PFSK-1 (cell line): ENCODE data around the gene DRAM1.

Source experiments
- FOXP2 ChIP-seq: optimal IDR thresholded peaks from 2 replicates; pipeline ENCODE3; 2011; ENCODE audit warnings: borderline replicate concordance, control low read depth, inconsistent platforms; ENCODE audit not compliant: insufficient read depth; ENCODE audit errors: extremely low read length, extremely low read depth
- POLR2AphosphoS5 ChIP-seq: IDR thresholded peaks from 2 replicates; pipeline ENCODE4 v1.6.1; 2012; ENCODE audit warnings: low read depth, mild to moderate bottlenecking, control low read depth, low read length, moderate library complexity
- SIN3A ChIP-seq: IDR thresholded peaks from 2 replicates; pipeline ENCODE4 v1.6.1; 2012; ENCODE audit warnings: mild to moderate bottlenecking, low read length, moderate library complexity, borderline replicate concordance; ENCODE audit not compliant: insufficient read depth
- TAF1 ChIP-seq: IDR thresholded peaks from 2 replicates; pipeline ENCODE4 v1.6.1; 2012; ENCODE audit warnings: low read length, control low read depth, borderline replicate concordance; ENCODE audit not compliant: insufficient read depth
- TF ChIP-seq, protein P1 (sequence below), 2 experiments: IDR thresholded peaks; 2 replicates each; pipeline versions ENCODE4 v1.6.1 to v1.8.0; 2011 to 2012; ENCODE audit warnings: low read depth in 2 of 2, low read length in 2 of 2, control low read depth in 1 of 2, inconsistent platforms in 1 of 2, mild to moderate bottlenecking in 1 of 2, moderate library complexity in 1 of 2; ENCODE audit not compliant: insufficient read depth in 1 of 2

Gene DRAM1

DNA sequence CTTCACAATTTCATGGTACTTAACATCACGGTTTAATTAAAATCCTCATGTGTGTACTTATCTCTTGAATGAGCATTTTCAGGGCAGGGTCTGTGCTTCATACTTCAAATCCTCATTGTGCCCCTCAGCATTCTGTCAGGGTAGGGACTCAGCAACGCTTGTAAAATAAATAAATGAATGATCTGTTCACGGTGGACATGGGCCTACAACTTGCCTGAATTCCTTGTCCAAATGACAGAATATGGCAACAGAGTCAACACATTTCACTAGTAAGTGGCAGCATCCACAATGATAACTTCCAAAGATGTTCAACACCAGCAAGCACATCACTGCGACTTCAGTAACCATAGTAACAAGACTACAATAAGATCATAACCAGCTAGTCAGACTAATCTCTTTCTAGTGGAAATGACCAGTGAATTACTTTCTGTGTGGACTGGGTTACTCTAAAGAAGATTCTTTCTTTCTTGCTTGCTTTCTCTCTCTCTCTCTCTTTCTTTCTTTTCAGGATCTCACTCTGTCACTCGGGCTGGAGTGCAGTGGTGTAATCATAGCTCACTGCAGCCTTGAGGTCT lies 32.2 kb upstream of the DRAM1 start:
- TF ChIP-seq POLR2AphosphoS5 (no peak), FOXP2 (no peak), TAF1 (no peak), SIN3A (no peak)
- TF ChIP-seq, protein P1, sequence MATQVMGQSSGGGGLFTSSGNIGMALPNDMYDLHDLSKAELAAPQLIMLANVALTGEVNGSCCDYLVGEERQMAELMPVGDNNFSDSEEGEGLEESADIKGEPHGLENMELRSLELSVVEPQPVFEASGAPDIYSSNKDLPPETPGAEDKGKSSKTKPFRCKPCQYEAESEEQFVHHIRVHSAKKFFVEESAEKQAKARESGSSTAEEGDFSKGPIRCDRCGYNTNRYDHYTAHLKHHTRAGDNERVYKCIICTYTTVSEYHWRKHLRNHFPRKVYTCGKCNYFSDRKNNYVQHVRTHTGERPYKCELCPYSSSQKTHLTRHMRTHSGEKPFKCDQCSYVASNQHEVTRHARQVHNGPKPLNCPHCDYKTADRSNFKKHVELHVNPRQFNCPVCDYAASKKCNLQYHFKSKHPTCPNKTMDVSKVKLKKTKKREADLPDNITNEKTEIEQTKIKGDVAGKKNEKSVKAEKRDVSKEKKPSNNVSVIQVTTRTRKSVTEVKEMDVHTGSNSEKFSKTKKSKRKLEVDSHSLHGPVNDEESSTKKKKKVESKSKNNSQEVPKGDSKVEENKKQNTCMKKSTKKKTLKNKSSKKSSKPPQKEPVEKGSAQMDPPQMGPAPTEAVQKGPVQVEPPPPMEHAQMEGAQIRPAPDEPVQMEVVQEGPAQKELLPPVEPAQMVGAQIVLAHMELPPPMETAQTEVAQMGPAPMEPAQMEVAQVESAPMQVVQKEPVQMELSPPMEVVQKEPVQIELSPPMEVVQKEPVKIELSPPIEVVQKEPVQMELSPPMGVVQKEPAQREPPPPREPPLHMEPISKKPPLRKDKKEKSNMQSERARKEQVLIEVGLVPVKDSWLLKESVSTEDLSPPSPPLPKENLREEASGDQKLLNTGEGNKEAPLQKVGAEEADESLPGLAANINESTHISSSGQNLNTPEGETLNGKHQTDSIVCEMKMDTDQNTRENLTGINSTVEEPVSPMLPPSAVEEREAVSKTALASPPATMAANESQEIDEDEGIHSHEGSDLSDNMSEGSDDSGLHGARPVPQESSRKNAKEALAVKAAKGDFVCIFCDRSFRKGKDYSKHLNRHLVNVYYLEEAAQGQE (IDR thresholded peaks at IDR 0.05; ENCODE audit: insufficient read depth in 1 of 2, low read depth in 2 of 2, low read length in 2 of 2), result no peak

DNA sequence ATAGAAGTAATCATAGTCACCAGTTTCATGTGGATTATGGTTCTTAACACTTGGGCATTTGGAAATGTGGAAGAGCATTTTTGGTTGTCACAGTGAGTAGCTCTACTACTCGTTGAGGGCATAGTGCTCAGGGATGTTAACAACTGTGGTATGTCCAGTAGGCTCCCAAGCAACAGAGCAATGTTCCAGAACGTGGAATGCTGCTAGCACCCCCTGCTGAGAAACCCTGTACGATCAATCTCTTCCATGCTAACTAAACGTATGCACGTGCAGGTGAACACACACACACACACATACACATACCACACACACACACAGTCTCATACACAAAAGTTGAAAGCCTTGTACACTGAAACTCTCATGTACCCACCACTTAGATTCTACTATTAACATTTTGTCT lies 30.1 kb upstream of the DRAM1 start:
- no peak for TF ChIP-seq POLR2AphosphoS5
- TF ChIP-seq, protein P1 (IDR thresholded peaks at IDR 0.05; ENCODE audit: insufficient read depth in 1 of 2, low read depth in 2 of 2, low read length in 2 of 2), result no peak
- TF ChIP-seq TAF1, result no peak
- no peak for TF ChIP-seq FOXP2
- TF ChIP-seq SIN3A, result no peak

DNA sequence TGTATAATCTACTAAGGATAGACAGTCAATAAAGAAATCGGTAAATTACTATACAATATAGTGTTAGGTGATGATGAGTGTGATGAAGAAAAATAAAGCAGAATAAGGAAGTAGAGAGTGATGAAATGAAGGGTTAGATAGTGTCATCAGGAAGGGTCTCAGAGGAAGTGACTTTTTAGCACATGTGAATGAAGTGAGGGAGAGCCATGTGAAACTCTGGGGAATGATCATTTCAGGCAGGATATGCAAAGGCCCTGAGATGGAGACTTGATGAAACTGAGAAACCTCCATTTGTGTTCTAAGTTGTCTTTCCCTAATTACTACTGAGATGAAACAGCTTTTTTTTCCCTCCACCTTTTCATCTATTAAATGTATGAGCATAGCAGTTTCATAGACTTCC lies 27.2 kb upstream of the DRAM1 start:
- TF ChIP-seq TAF1 (no peak), SIN3A (no peak), POLR2AphosphoS5 (no peak)
- TF ChIP-seq, protein P1 (IDR thresholded peaks at IDR 0.05; ENCODE audit: insufficient read depth in 1 of 2, low read depth in 2 of 2, low read length in 2 of 2), result no peak

DNA sequence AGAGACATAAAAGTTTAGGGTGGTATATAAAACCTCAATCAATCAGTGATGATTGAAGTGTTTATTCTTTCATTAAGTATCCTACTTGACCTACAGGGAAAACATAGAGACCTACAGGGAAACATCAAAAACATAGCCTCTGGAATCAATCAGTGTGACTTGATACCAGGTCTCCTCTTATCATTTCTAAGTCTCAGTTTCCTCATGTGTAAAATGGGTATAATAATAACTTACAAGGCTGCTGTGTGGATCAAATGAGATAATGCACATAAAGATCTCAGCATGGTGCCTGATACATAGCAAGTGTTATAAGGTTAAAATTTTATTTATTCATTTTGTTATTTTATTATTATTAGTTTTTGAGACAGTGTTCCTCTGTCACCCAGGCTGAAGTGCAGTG lies 24.4 kb upstream of the DRAM1 start:
- TF ChIP-seq POLR2AphosphoS5, result no peak
- no peak for TF ChIP-seq TAF1
- no peak for TF ChIP-seq SIN3A
- no peak for TF ChIP-seq FOXP2
- TF ChIP-seq, protein P1 (IDR thresholded peaks at IDR 0.05; ENCODE audit: insufficient read depth in 1 of 2, low read depth in 2 of 2, low read length in 2 of 2), result no peak

DNA sequence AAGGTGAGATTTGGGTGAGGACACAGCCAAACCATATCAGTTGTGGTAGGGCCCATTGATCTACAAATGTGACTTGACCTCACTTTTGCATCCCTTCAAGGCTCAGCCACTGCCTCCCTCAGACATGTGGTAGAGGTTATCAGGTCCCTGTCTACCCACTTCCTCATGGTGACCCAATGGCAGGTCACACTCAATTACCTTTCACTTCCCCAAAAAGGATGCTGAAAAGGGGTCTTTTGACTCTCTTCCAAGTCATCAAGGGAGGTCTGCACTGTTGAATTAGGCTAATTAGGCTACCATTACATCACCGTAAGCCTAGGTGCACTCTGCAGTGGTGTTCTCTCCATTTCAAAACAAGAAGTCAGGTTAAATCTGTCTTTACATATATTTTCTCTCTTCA lies 22.6 kb upstream of the DRAM1 start:
- TF ChIP-seq FOXP2 (no peak), SIN3A (no peak), TAF1 (no peak), POLR2AphosphoS5 (no peak)
- TF ChIP-seq, protein P1 (IDR thresholded peaks at IDR 0.05; ENCODE audit: insufficient read depth in 1 of 2, low read depth in 2 of 2, low read length in 2 of 2), result no peak
